PC-9 (cell line): ENCODE data around the gene PLXNA3.

Source experiments
- CTCF ChIP-seq: fragments of 200-600 bp; sonication (generic); conservative IDR thresholded peaks from 2 replicates; pipeline ENCODE4 v1.6.1; 2017; ENCODE audit warnings: mixed run types, antibody characterized with exemption, mild to moderate bottlenecking, moderate library complexity
- EZH2 ChIP-seq: fragments of 200-600 bp; sonication (generic); IDR thresholded peaks from 2 replicates; pipeline ENCODE4 v1.8.0; 2017; ENCODE audit warnings: antibody characterized with exemption, low read depth

DNA sequence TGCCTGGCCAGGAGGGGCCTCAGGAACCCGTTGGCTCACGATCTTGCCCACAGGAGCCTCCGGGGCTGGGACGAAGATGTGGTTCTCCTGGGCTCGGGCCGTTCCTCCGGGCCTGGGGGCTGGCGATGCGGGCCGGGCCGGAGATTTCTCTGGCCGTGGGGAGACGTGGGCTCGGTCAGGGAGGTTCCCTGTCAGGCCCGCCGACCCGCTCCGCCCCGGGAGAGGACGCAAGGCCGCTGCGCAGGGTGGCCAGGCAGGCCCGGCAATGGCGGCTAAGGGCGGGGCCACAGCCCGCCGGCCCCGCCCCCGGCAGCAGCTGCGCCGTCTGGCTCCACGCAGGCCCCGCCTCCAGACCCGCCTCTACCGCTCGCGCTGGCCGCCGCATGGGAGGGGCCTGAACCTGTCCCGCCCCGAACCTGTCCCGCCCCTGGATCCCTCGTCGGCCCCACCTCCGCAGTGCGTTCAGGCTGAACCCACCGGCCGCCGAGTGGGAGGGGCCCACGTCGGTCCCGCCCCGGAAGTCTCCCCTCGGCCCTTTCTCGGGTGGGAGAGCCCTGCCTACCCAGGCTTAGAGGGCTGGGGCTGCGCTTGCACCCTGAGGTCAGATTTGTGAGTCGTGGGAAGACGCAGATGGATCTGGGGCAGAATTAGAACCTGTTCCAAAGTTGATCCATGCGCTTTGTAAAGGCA is 58.0 kb downstream of the PLXNA3 start, which contains the start of gene FAM3A:
- no peak for TF ChIP-seq CTCF
- TF ChIP-seq EZH2, result no peak
